ENCODE data around the gene HHAT.

DNA sequence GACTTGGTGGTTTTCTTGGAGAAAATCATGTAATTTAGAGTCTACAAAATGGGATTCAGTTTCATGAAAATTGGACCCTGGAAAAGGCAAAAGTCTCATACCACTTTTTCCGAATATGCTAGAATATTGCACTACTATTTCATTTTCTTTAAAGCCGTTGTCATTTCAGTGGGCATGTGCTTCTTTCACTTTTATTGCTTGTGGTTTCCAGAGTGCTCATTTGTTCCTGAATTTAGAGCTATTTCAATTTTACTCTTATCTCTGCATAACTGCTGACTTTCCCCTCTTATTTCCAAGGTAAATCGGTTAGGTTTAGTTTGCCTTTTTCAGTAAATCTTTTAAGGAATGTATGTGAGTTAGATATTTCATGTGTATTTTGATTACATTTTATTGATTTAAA lies 11.6 kb downstream of the HHAT start:
- TF ChIP-seq, protein P1, sequence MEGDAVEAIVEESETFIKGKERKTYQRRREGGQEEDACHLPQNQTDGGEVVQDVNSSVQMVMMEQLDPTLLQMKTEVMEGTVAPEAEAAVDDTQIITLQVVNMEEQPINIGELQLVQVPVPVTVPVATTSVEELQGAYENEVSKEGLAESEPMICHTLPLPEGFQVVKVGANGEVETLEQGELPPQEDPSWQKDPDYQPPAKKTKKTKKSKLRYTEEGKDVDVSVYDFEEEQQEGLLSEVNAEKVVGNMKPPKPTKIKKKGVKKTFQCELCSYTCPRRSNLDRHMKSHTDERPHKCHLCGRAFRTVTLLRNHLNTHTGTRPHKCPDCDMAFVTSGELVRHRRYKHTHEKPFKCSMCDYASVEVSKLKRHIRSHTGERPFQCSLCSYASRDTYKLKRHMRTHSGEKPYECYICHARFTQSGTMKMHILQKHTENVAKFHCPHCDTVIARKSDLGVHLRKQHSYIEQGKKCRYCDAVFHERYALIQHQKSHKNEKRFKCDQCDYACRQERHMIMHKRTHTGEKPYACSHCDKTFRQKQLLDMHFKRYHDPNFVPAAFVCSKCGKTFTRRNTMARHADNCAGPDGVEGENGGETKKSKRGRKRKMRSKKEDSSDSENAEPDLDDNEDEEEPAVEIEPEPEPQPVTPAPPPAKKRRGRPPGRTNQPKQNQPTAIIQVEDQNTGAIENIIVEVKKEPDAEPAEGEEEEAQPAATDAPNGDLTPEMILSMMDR (IDR thresholded peaks at IDR 0.05) = no peak
- no peak for TF ChIP-seq ZFX (IDR thresholded peaks at IDR 0.05; ENCODE audit: borderline replicate concordance)

Measured in 22Rv1 (cell line).